Mammary microvascular endothelial cell (primary cell): ENCODE results near the gene BPI. TPM values are rescaled to one million over a fixed set of nuclear protein-coding genes. Genes with fewer than 3 reads are reported as not detected.

Experiments used
- total RNA-seq: library from RNA; depleted of rRNA; stranded (reverse); fragments of >200 nt; gene quantifications from 2 replicates; pipeline ENCODE4 v1.2.3, GENCODE V29; 2015

BPI gene
- total RNA-seq = not detected in 2 replicates

DNA sequence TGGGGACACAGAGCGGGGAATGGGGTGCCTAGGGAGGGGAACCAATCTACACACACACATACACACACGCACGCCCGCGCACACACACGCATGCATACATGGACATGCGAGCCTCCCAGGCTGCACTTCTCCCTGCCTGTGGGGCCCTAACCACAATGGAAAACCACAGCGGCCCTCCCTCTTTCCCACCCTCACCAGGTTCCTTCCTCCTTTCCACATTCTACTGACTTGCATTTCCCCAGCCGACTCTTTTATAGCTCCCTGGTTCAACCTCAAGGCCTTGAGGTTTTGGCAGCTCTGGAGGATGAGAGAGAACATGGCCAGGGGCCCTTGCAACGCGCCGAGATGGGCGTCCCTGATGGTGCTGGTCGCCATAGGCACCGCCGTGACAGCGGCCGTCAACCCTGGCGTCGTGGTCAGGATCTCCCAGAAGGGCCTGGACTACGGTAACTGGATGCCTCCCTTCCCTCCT is at the start of gene BPI:
Gene BPI, plus strand, starts transcription at position 249 of the 472 bp plus-strand sequence. Its CDS starts 68 bp downstream, at position 317.

DNA sequence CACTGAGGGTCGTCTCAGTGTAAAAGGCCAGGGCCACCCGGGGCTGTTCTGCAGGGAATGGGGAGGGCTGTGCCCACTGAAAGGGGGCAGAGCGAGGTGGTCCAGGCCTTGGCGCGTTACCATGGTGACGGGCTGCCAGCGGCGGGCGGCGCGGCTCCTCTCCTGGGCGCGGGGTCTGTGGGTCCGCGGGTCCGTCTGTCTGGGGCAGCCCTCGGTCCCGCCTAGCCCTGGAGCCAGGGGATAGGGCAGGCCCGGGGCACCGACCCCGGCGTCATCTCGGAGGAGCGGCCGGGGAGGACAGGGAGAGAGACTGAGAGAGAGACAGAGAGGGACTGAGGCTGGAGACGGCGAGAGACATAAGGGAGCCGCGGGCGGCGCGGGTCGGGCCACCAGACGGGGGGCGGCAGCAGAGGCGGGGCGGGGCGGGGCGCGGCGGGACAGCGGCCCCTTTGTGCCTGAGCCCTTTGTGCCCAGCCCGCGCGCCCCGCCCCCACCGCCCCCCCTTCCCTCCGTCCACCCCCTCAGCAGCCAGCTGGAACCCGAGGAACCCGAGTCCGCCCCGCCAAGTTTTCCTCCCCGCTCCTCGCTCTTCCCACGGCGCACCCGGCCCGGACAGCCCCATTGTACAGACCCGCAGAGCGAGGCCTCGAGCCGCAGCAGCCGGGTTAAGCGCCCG is 43.4 kb upstream of the BPI start, which contains the start of gene KIAA1755:
Gene KIAA1755, minus strand, starts transcription at position 358 of the 676 bp plus-strand sequence. Its CDS starts 235 bp downstream, at position 123.

DNA sequence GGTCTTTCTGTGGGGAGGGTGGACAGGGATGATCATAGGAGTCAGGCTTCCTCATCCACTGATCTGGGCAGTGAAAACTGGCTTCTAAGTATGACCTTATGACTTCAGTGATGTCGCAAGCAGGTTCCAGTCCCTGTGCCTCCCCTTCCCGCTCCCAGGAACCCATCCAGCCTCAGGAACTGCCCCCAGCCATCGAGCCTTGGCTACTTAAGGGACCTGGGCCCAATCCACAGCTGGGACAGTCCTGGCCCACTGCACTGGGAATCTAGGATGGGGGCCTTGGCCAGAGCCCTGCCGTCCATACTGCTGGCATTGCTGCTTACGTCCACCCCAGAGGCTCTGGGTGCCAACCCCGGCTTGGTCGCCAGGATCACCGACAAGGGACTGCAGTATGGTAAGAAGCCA is 42.3 kb downstream of the BPI start, which contains the start of gene LBP:
Gene LBP, plus strand, starts transcription at position 236 of the 405 bp plus-strand sequence. Its CDS starts 35 bp downstream, at position 271.

Other genes with a start within 250 kb of the BPI start
- gene TGM2, start 138.9 kb upstream of the BPI start, total RNA-seq = 1,162 and 1,324 TPM in 2 replicates
- gene KIAA1755, start 43.4 kb upstream of the BPI start, total RNA-seq = 0.34 TPM in 1 of 2 replicates, not detected in the other
- not detected in 2 replicates for gene LBP, start 42.3 kb downstream of the BPI start, total RNA-seq
- gene SNHG17, start 131.2 kb downstream of the BPI start, total RNA-seq = 6.3 and 11.6 TPM in 2 replicates
- gene RALGAPB, start 168.7 kb downstream of the BPI start, total RNA-seq = 26.0 and 30.4 TPM in 2 replicates